Ovary (tissue), 9 donors: ENCODE measurements around the gene OVOL1. TPM values are rescaled to one million over a fixed set of nuclear protein-coding genes. Genes with fewer than 3 reads are reported as not detected.

Experiments used
- DNase-seq, 5 donors: peaks; one replicate each; pipeline ENCODE4 v3.0.0-alpha.2; 2019 to 2020
- H3K27ac ChIP-seq, 2 donors: fragments of 200-600 bp; one replicate each; pipeline versions ENCODE4 v1.5.1 to v1.8.0; 2019 to 2022
- H3K27me3 ChIP-seq: fragments of 200-600 bp; one replicate; pipeline ENCODE4 v1.8.0; 2022
- H3K36me3 ChIP-seq: fragments of 200-600 bp; sonication (generic); one replicate; pipeline ENCODE4 v1.5.1; 2019
- H3K4me1 ChIP-seq: one replicate; pipeline ENCODE4 v1.8.1; 2013; ENCODE audit warnings: mild to moderate bottlenecking, moderate library complexity; ENCODE audit not compliant: insufficient read depth
- H3K4me3 ChIP-seq: fragments of 200-600 bp; sonication (generic); one replicate; pipeline ENCODE4 v1.5.1; 2017
- H3K9me3 ChIP-seq, 2 donors: fragments of 200-600 bp in 1 of 2; sonication (generic) in 1 of 2; one replicate each; pipeline versions ENCODE4 v1.5.1 to v1.8.1; 2013 to 2019; ENCODE audit warnings: mild to moderate bottlenecking in 1 of 2, moderate library complexity in 1 of 2
- EP300 ChIP-seq: sonication (generic); formaldehyde crosslinking; IDR thresholded peaks from one replicate; pipeline ENCODE4 v1.6.1; 2017; ENCODE audit warnings: antibody characterized with exemption
- POLR2A ChIP-seq: fragments of 450-650 bp; IDR thresholded peaks from one replicate; pipeline ENCODE4 v1.6.1; 2017; ENCODE audit warnings: antibody characterized with exemption, mild to moderate bottlenecking, moderate library complexity
- WGBS, 3 donors: extraction: QIAGEN DNeasy Blood & Tissue Kit in 1 of 3; methylation state at CpG; one replicate each; pipeline versions ENCODE4 v1.1.5 to v1.1.7; 2013 to 2017; 5-methylcytosine and 5-hydroxymethylcytosine counted together
- intact Hi-C, 4 donors: fragments of 100-400 bp; cut with DNase I; formaldehyde crosslinking; loops; one replicate each; pipeline versions ENCODE4 v1.11.0 to v1.15.1; 2022 to 2023
- polyA plus RNA-seq, 2 donors: library from polyadenylated mRNA; stranded (reverse); fragments of 200-250 nt in 1 of 2; fragments of 350-450 nt in 1 of 2; fragmentation: Illumina TruSeq in 1 of 2; extraction: RNeasy Lipid Tissue Mini Kit (QIAGEN cat#74804) in 1 of 2; gene quantifications; one replicate each; pipeline ENCODE4 v1.2.3, GENCODE V29; 2013 to 2014
- total RNA-seq, 7 donors: library from RNA; depleted of rRNA in 2 of 7; stranded (reverse); fragments of >200 nt in 2 of 7; fragmentation: NEBNext Ultra II Directional in 3 of 7; extraction: Animal tissue kit (Norgen Biotek cat#: 25700) in 3 of 7; gene quantifications; one replicate each; pipeline versions ENCODE4 v1.1.0 to v1.2.4, GENCODE V29; 2016 to 2023
- TF ChIP-seq, protein P1 (sequence below), 3 donors: fragments of 450-650 bp in 2 of 3; fragments of 200-600 bp in 1 of 3; IDR thresholded peaks; one replicate each; pipeline versions ENCODE4 v1.5.1 to v1.8.0; 2016 to 2022; ENCODE audit warnings: antibody characterized with exemption in 3 of 3, mild to moderate bottlenecking in 1 of 3
- donor health status: DM: no; HTN: no; CAD: no; lungs with moderate emphysema.
- donor health status: DM: no; HTN: no; CAD: no.
- donor health status: Bipolar disorder and iron deficiency.
- donor health status: DM: yes; HTN: yes; CAD: no.
- donor health status: DM: no; HTN: no; CAD: no.
- donor health status: DM: yes; HTN: yes; CAD: no.

OVOL1 gene
- total and polyA plus RNA-seq, 9 donors, result 0.24 to 3.6 (median 0.31) TPM; not detected in 6

DNA sequence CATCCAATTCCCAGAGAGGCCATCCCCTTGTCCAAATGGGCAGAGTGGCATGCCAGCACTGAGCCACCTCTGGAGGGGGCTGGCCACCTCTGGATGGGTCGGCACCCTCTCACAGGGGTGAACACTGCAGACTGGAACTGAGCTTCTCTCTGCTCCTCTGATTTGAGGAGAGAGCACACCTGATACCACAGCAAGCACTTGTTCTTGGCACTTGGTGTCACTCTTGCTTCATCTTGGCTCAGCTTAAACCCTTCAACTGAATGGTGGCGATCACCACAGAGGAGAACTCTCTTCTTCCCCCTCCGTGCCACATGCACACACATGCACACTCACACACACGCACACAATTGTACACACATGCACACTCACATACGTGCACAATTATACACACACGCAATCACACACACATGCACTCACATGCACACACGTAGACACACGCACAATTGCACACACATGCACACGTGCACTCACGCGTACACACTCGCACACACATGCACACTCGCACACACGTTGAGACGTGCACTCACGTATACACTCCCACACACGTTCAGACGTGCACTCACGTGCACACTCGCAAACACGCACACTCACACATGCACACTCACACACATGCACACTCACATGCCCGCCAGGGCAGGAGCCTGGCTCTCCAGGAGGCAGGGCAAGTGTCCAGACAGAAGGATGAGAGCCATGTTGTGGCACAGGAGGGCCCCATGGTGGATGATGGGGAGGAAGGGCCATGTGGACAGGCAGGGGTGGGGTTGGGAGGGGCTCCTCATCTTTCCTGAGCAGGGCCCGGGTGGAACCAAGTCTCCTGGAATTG is 23.4 kb downstream of the OVOL1 start:
- H3K4me3 ChIP-seq, result no peak overlapping the region
- intact Hi-C loops, result loop anchor here in 2 of 4 donors (5.0 to 10.0 kb wide), 2 partner anchors 33 to 95 kb away; partner anchors contain the start of gene KAT5 (in 1 of the 2)
- H3K36me3 ChIP-seq, result no peaks in the 10 kb centered on the region
- WGBS, 3 donors, result 75 to 81% (median 75%) methylated on average over 23 of the region's 23 CpGs
- H3K27me3 ChIP-seq, result no peaks in the 10 kb centered on the region
- DNase-seq, result no peak
- TF ChIP-seq POLR2A, result no peak
- no peak for TF ChIP-seq EP300
- TF ChIP-seq, protein P1, sequence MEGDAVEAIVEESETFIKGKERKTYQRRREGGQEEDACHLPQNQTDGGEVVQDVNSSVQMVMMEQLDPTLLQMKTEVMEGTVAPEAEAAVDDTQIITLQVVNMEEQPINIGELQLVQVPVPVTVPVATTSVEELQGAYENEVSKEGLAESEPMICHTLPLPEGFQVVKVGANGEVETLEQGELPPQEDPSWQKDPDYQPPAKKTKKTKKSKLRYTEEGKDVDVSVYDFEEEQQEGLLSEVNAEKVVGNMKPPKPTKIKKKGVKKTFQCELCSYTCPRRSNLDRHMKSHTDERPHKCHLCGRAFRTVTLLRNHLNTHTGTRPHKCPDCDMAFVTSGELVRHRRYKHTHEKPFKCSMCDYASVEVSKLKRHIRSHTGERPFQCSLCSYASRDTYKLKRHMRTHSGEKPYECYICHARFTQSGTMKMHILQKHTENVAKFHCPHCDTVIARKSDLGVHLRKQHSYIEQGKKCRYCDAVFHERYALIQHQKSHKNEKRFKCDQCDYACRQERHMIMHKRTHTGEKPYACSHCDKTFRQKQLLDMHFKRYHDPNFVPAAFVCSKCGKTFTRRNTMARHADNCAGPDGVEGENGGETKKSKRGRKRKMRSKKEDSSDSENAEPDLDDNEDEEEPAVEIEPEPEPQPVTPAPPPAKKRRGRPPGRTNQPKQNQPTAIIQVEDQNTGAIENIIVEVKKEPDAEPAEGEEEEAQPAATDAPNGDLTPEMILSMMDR (IDR thresholded peaks at IDR 0.05), result no peak
- H3K4me1 ChIP-seq, result no peaks in the 10 kb centered on the region
- no peak overlapping the region for H3K27ac ChIP-seq
- no peaks in the 10 kb centered on the region for H3K9me3 ChIP-seq

DNA sequence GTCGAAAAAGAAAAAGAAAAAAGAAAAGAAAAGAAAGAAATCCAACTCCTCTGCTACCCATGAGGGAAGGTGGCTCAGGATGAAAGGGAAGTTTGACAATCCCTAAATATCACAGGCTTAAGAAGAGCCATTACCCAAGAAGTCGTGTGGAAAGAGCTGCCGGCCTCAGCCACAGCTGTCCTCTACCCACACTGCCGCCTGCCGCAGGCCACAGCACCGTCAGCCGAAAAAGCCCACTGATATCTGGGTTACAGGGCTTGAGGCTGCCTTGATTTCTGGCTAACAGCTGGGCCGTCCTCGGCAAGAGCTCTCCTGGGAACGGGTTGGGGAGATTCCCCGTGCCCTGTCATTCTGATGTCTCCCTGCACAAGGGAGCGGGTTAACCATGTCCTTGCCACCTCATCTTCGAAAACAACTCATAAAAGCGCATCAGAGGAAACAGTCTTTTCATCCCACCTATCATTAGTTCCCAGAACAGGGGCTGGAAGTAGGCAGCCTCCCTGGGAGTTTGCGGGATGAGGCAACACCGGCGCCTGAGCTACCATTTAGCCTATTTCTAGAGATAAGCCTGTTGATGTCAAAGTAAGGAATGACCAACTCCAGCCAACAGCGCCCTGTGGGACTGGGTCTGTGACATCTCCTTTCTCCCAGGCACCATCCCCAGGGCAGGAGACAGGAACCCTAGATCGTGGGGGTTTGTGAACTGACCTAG is 25.1 kb downstream of the OVOL1 start:
- no peak for TF ChIP-seq POLR2A
- TF ChIP-seq EP300, result no peak
- TF ChIP-seq, protein P1 (IDR thresholded peaks at IDR 0.05), result no peak
- no peaks in the 10 kb centered on the region for H3K27me3 ChIP-seq
- no peak for DNase-seq
- no peaks in the 10 kb centered on the region for H3K4me1 ChIP-seq
- no peak overlapping the region for H3K27ac ChIP-seq
- intact Hi-C loops, result loop anchor here in 2 of 4 donors (5.0 to 10.0 kb wide), 2 partner anchors 35 to 97 kb away; partner anchors contain the start of gene KAT5 (in 1 of the 2)
- no peak overlapping the region for H3K4me3 ChIP-seq
- no peaks in the 10 kb centered on the region for H3K36me3 ChIP-seq
- no peaks in the 10 kb centered on the region for H3K9me3 ChIP-seq
- WGBS, 3 donors, result 48 to 52% (median 49%) methylated on average over 19 of the region's 19 CpGs

DNA sequence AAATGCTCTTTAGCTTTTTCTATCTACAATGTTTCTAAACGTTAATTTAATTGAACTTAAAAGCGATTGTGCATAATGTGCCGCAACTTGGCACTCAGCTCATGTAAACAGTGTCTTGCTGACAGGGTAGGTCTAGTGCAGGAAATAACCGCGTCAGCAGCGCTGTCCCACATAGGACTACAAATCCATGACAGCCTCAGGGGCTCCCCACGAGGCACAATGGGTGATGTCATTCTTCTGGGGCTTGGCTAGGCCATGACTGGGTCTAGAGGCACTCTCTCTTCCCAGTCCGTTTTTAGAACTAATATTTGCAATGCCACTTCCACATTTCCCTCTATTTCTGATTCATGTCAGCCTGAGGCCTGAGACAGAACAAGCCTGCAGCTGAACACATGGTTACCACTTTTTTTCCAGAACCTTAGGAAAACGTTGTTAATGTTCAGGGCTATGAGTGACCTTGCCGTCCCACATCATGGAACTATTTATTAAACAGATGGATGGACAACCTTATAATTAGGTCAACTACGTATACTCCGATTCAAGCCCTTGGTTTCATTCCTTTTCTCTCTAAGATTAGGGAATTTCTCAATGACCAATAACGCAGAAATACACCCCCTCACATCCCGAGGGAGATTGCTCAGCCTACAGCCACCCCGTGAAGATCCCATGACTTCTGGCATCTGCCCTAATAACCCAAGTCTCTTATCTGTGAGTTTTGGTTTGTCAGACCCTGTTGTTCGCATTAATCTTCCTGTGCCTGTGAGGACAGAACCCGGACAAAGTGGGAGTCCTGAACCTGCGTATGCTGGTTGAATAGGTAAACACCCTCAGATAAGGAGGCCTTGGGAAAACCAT is 27.5 kb downstream of the OVOL1 start:
- no peak overlapping the region for H3K27ac ChIP-seq
- TF ChIP-seq EP300, result no peak
- TF ChIP-seq, protein P1 (IDR thresholded peaks at IDR 0.05), result no peak
- TF ChIP-seq POLR2A, result no peak
- H3K9me3 ChIP-seq, result no peaks in the 10 kb centered on the region
- H3K4me1 ChIP-seq, result peaks cover 2% of the 10 kb centered on the region
- H3K36me3 ChIP-seq, result no peaks in the 10 kb centered on the region
- H3K4me3 ChIP-seq, result no peak overlapping the region
- H3K27me3 ChIP-seq, result no peaks in the 10 kb centered on the region
- DNase-seq, result no peak
- WGBS, 3 donors, result 51 to 66% (median 61%) methylated on average over 17 to 18 of the region's 18 CpGs
- intact Hi-C loops, result loop anchor here in 2 of 4 donors (5.0 to 10.0 kb wide), 2 partner anchors 37 to 100 kb away; partner anchors contain the start of gene KAT5 (in 1 of the 2)
